GM10248 (cell line): Measurements from ENCODE around the gene PSG2.
"Not testable (repeated sequence)": the region's sequence is repeated elsewhere in the genome, so short reads cannot be mapped to it uniquely, and the experiment has no call there.

ENCODE experiments used
- CTCF ChIA-PET: fragments of 300-600 bp; sonication (Branson Sonifier 250); formaldehyde crosslinking; extraction: SDS; loops from one replicate; lab custom pipeline; 2021; ENCODE audit warnings: antibody characterized with exemption; lab: Yijun Ruan, JAX
- POLR2A ChIA-PET: fragments of 350-650 bp; sonication (Branson Sonifier 250); formaldehyde crosslinking; extraction: SDS; loops from one replicate; lab custom pipeline; 2020; ENCODE audit warnings: antibody characterized with exemption; lab: Yijun Ruan, JAX
- DNase-seq: peaks from one replicate; pipeline ENCODE4 v3.0.0; 2012; ENCODE audit errors: extremely low spot score
- CTCF ChIP-seq: IDR thresholded peaks from 2 replicates; pipeline ENCODE4 v1.5.1; 2012; ENCODE audit warnings: mild to moderate bottlenecking, low read depth; ENCODE audit errors: extremely low read depth, missing control alignments, control extremely low read depth

Gene PSG2

GRCh38 chr19:43105496-43105895, 23.0 kb upstream of the PSG2 start:
- no peak for DNase-seq
- ChIA-PET CTCF (no interaction called here), POLR2A (no interaction called here)
- no peak for TF ChIP-seq CTCF

- CTCF ChIA-PET, DNase-seq, POLR2A ChIA-PET: not testable (repeated sequence)
These were observed 21.8 kb upstream of the PSG2 start for GRCh38 chr19:43104215-43104850.

- ChIA-PET POLR2A (no interaction called here), CTCF (no interaction called here)
- TF ChIP-seq CTCF = no peak
- DNase-seq = no peak
These were observed 19.4 kb upstream of the PSG2 start for GRCh38 chr19:43101950-43102349.

GRCh38 chr19:43098416-43098815, 15.9 kb upstream of the PSG2 start:
- DNase-seq, CTCF ChIA-PET, POLR2A ChIA-PET: not testable (repeated sequence)

GRCh38 chr19:43087702-43088340, 5.3 kb upstream of the PSG2 start:
- peak; percentile 49 for TF ChIP-seq CTCF
- CTCF ChIA-PET, DNase-seq, POLR2A ChIA-PET: not testable (repeated sequence)

GRCh38 chr19:43085796-43086530, 3.5 kb upstream of the PSG2 start:
- DNase-seq, POLR2A ChIA-PET, CTCF ChIA-PET: not testable (repeated sequence)

GRCh38 chr19:43084196-43084832, 1.8 kb upstream of the PSG2 start:
- CTCF ChIA-PET, POLR2A ChIA-PET, DNase-seq: not testable (repeated sequence)
- TF ChIP-seq CTCF = peak; percentile 42

- CTCF ChIA-PET, DNase-seq, POLR2A ChIA-PET: not testable (repeated sequence)
These were observed 1.2 kb upstream of the PSG2 start for GRCh38 chr19:43083721-43084120.
